ENCODE data around the gene MED17.

MED17 gene

DNA sequence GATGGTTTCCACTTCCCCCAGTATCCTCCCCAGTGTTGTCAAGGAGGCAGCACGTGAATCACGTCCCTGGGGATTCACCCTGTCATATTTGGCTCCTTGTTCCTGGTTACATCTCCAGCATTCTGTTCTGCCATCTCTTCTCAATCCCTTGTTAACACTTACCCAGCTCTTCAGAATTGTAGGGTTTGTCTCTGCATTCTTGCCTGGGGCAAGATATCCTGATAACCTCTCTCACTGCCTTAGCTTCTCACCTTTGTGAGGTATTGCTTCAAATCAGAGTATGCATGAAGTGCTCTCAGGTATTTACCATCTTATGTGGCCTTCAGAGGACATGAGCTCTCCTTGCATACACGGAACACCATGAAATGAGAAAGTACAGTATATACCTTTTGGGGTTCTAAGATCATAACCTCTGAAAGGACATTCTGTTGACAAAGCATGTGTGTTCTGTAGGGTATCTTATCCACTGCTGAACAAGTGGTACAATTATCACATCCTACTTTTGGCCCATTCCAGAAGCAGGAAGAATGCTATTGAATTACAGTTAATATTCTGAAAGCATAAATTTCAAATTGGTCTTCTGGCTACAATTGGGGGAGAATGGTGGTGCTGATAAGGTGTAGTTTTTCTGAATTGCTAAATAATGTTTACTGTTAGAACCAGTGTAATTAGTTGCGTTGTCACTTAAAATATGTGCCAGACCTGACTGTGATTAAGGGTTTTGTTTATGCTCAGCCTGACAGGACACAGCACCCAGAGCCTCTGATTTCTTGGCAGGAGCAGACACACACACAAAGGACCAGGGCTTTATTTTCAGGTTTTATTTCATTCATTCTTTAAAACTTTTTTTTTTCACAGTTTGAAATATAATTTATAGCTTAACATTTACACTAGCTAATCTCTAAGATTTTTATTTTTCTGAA lies 33.6 kb downstream of the MED17 start:
- DNase-seq (ENCODE audit: insufficient read length, low spot score) (no peak), FAIRE-seq (no peak)
- TF ChIP-seq, protein P1, sequence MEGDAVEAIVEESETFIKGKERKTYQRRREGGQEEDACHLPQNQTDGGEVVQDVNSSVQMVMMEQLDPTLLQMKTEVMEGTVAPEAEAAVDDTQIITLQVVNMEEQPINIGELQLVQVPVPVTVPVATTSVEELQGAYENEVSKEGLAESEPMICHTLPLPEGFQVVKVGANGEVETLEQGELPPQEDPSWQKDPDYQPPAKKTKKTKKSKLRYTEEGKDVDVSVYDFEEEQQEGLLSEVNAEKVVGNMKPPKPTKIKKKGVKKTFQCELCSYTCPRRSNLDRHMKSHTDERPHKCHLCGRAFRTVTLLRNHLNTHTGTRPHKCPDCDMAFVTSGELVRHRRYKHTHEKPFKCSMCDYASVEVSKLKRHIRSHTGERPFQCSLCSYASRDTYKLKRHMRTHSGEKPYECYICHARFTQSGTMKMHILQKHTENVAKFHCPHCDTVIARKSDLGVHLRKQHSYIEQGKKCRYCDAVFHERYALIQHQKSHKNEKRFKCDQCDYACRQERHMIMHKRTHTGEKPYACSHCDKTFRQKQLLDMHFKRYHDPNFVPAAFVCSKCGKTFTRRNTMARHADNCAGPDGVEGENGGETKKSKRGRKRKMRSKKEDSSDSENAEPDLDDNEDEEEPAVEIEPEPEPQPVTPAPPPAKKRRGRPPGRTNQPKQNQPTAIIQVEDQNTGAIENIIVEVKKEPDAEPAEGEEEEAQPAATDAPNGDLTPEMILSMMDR (IDR thresholded peaks at IDR 0.05; ENCODE audit: insufficient read depth, missing control alignments): no peak

DNA sequence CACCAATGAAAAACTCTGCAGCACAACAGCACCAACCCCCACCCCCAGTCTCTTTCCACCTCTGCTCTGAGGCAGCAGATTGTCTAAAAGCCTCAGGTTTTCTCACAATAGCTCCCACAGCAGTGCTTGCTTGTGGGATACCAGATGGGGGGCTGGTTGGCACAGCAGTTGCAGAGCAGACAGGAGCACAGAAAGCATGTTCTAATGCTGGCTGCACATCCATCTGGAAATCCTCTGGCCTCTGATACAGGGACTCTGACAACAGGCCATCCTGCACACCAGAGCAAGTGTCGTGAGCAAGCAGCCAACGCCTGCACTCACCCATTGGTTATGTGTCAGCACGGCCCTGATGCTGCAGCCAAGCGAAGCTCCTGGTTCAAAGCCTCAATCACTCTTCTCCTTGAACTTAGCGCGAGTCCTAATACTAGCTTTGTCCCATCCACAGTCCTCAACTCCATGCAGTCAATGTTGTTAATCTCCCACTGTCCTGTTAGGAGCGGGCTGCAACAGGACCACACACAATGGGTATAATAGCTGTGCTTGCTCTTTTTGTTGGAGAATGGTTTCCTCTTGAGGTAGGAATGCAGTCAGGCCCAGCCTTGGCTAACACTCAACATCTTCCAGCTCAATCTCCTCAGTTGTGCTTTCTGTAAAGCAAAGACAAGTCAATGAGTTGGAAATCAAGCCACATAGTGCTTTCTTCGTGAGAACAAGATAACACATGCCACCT lies 36.0 kb downstream of the MED17 start:
- DNase-seq (ENCODE audit: insufficient read length, low spot score) (no peak), FAIRE-seq (no peak)
- TF ChIP-seq, protein P1 (IDR thresholded peaks at IDR 0.05; ENCODE audit: insufficient read depth, missing control alignments): no peak

DNA sequence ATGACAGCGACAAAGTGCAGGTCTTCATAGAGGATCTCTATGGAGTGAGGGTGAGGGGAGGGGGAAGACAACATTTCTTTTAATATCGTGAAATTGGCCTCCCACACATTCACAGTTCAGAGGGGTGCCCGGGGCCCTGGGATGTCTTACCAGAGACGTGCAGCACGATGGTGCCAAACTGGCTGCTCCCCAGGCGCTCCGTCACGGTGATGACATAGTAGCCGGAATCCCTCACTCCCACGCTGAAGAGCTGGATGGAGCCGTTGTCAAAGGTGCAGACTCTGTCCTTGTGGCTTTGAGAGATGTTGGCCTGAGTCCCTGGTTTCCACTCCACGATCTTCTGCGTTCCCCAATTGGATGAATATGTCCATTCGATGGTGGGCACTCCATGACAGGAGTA lies 36.8 kb downstream of the MED17 start:
- FAIRE-seq (no peak), DNase-seq (ENCODE audit: insufficient read length, low spot score) (no peak)
- TF ChIP-seq, protein P1 (IDR thresholded peaks at IDR 0.05; ENCODE audit: insufficient read depth, missing control alignments): no peak

DNA sequence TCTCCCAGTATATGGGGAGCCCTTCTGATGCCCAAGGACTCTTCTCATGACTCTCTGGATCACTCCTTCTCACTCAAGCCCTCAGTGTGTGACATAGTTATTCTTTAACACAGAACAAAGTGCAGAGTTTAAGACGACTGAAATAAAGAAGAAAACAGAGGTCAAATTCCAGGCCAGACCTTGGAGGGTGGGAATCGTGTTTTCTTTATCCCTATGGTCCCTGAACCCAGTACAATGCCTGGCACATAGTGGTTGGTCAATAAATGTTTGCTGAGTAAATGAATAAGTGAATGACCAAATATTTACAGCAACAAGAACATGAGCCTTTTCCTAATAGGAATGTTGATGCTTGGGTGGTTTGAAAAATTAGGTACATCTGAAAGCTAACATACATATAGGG lies 37.5 kb downstream of the MED17 start:
- FAIRE-seq (no peak), DNase-seq (ENCODE audit: insufficient read length, low spot score) (no peak)
- TF ChIP-seq, protein P1 (IDR thresholded peaks at IDR 0.05; ENCODE audit: insufficient read depth, missing control alignments): no peak

DNA sequence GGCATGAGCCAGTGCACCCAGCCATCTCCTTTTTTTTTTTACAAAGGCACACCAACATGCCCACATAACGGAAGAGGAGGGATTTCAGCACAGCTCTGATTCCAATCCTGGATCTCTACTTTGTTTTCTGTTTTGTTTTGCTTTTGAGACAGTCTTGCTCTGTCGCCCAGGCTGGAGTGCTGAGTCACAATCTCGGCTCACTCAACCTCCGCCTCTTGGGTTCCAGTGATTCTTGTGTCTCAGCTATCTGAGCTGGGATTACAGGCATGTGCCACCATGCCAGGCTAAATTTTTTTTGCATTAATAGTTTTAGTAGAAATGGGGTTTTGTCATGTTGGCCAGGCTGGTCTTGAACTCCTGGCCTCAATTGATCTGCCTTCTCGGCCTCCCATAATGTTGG lies 38.3 kb downstream of the MED17 start:
- DNase-seq (ENCODE audit: insufficient read length, low spot score): no peak
- no peak for FAIRE-seq
- TF ChIP-seq, protein P1 (IDR thresholded peaks at IDR 0.05; ENCODE audit: insufficient read depth, missing control alignments): no peak

DNA sequence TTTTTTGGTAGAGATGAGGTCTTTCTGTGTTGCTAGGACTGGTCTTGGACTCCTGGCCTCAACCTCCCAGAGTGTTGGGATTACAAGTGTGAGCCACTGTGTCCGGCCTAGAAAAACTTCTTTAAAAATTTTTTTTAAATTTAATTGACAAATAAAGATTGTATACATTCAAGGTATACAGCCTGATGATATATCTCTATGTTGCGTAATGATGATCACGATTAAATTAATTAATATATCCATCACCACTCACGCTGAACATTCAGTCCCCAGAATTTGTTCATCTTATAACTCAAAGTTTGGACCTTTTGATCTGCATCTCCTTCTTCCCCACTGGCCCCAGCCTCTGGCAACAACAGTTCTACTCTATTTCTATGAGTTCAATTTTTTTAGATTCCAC lies 39.1 kb downstream of the MED17 start:
- FAIRE-seq (no peak), DNase-seq (ENCODE audit: insufficient read length, low spot score) (no peak)

More for the DNA sequence above, 39.1 kb downstream of the MED17 start:
- TF ChIP-seq, protein P1 (IDR thresholded peaks at IDR 0.05; ENCODE audit: insufficient read depth, missing control alignments): no peak
